ENCODE data around the gene RRP9.

GRCh38 chr3:51948016-51948580 is 6.4 kb upstream of the RRP9 start:
- TF ChIP-seq POU2F2 (IDR thresholded peaks at IDR 0.05; ENCODE audit: borderline replicate concordance, low read depth, low read length) (no peak), PKNOX1 (IDR thresholded peaks at IDR 0.05) (no peak), EP300 (IDR thresholded peaks at IDR 0.05; ENCODE audit: borderline replicate concordance in 1 of 2, control insufficient read depth in 1 of 2, low read depth in 2 of 2, low read length in 2 of 2) (no peak), YBX1 (IDR thresholded peaks at IDR 0.05) (no peak), SMC3 (IDR thresholded peaks at IDR 0.05; ENCODE audit: borderline replicate concordance, low read length) (no peak), NBN (IDR thresholded peaks at IDR 0.05) (no peak), SIN3A (IDR thresholded peaks at IDR 0.05; ENCODE audit: low read depth, low read length) (no peak), SMAD1 (IDR thresholded peaks at IDR 0.05; ENCODE audit: low read depth, partially characterized antibody) (no peak), MXI1 (IDR thresholded peaks at IDR 0.05; ENCODE audit: low read depth, low read length) (no peak)
- TF ChIP-seq, protein P1, sequence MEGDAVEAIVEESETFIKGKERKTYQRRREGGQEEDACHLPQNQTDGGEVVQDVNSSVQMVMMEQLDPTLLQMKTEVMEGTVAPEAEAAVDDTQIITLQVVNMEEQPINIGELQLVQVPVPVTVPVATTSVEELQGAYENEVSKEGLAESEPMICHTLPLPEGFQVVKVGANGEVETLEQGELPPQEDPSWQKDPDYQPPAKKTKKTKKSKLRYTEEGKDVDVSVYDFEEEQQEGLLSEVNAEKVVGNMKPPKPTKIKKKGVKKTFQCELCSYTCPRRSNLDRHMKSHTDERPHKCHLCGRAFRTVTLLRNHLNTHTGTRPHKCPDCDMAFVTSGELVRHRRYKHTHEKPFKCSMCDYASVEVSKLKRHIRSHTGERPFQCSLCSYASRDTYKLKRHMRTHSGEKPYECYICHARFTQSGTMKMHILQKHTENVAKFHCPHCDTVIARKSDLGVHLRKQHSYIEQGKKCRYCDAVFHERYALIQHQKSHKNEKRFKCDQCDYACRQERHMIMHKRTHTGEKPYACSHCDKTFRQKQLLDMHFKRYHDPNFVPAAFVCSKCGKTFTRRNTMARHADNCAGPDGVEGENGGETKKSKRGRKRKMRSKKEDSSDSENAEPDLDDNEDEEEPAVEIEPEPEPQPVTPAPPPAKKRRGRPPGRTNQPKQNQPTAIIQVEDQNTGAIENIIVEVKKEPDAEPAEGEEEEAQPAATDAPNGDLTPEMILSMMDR (IDR thresholded peaks at IDR 0.05 in 2 of 3, conservative IDR thresholded peaks at IDR 0.05 in 1 of 3; ENCODE audit: control insufficient read depth in 2 of 3, extremely low read depth in 1 of 3, insufficient read depth in 1 of 3, low read depth in 3 of 3, low read length in 3 of 3) = no peak
- TF ChIP-seq, protein P2, sequence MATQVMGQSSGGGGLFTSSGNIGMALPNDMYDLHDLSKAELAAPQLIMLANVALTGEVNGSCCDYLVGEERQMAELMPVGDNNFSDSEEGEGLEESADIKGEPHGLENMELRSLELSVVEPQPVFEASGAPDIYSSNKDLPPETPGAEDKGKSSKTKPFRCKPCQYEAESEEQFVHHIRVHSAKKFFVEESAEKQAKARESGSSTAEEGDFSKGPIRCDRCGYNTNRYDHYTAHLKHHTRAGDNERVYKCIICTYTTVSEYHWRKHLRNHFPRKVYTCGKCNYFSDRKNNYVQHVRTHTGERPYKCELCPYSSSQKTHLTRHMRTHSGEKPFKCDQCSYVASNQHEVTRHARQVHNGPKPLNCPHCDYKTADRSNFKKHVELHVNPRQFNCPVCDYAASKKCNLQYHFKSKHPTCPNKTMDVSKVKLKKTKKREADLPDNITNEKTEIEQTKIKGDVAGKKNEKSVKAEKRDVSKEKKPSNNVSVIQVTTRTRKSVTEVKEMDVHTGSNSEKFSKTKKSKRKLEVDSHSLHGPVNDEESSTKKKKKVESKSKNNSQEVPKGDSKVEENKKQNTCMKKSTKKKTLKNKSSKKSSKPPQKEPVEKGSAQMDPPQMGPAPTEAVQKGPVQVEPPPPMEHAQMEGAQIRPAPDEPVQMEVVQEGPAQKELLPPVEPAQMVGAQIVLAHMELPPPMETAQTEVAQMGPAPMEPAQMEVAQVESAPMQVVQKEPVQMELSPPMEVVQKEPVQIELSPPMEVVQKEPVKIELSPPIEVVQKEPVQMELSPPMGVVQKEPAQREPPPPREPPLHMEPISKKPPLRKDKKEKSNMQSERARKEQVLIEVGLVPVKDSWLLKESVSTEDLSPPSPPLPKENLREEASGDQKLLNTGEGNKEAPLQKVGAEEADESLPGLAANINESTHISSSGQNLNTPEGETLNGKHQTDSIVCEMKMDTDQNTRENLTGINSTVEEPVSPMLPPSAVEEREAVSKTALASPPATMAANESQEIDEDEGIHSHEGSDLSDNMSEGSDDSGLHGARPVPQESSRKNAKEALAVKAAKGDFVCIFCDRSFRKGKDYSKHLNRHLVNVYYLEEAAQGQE (IDR thresholded peaks at IDR 0.05; ENCODE audit: low read depth, low read length) = no peak
